IMR-90 (cell line): ENCODE data around the gene NF1. TPM values are rescaled to one million over a fixed set of nuclear protein-coding genes. Genes with fewer than 3 reads are reported as not detected.

ENCODE experiments used
- ATAC-seq: fragments of 200-7000 bp; cut with Tn5 transposase; 2 replicates; pipeline ENCODE4 v1.9.1; 2020; ENCODE audit warnings: low read depth, mild to moderate bottlenecking, moderate library complexity
- BruUV-seq: library from RNA; stranded (reverse); fragments of 400-500 nt; replicated peaks from 2 replicates; lab custom pipeline; 2021; lab: Mats Ljungman, UMichigan
- CTCF ChIA-PET: fragments of 300-600 bp; formaldehyde crosslinking; extraction: SDS; loops from one replicate; lab custom pipeline; 2021; ENCODE audit warnings: antibody characterized with exemption; lab: Yijun Ruan, JAX
- POLR2A ChIA-PET: fragments of 300-600 bp; sonication (Branson Sonifier 250); formaldehyde crosslinking; loops from one replicate; lab custom pipeline; 2022; ENCODE audit warnings: antibody characterized with exemption; ENCODE audit not compliant: unreplicated experiment; lab: Charles Lee
- DNase-seq: peaks from one replicate; pipeline ENCODE4 v3.0.0; 2013
- H2AFZ ChIP-seq: replicated peaks from 2 replicates; pipeline ENCODE3; 2013; ENCODE audit warnings: low read length, mild to moderate bottlenecking; ENCODE audit not compliant: poor library complexity
- H2AK5ac ChIP-seq: 2 replicates; pipeline ENCODE4 v1.6.1; 2013; ENCODE audit warnings: low read depth, low read length, inconsistent platforms
- H2AK9ac ChIP-seq: replicated peaks from 2 replicates; pipeline ENCODE3; 2013; ENCODE audit warnings: mild to moderate bottlenecking, low read depth, low read length, moderate library complexity; ENCODE audit not compliant: poor library complexity
- H2BK120ac ChIP-seq: 2 replicates; pipeline ENCODE4 v1.6.1; 2013; ENCODE audit warnings: low read depth, low read length, inconsistent platforms
- H2BK15ac ChIP-seq: 3 replicates; pipeline ENCODE4 v1.6.1; 2013; ENCODE audit warnings: low read depth, low read length, inconsistent platforms
- H2BK20ac ChIP-seq: 2 replicates; pipeline ENCODE4 v1.6.1; 2013; ENCODE audit warnings: low read depth, mild to moderate bottlenecking, inconsistent platforms, low read length, moderate library complexity
- H2BK5ac ChIP-seq: 2 replicates; pipeline ENCODE4 v1.6.1; 2013; ENCODE audit warnings: mild to moderate bottlenecking, low read depth, low read length, inconsistent platforms; ENCODE audit not compliant: poor library complexity, severe bottlenecking
- H3K14ac ChIP-seq: replicated peaks from 2 replicates; pipeline ENCODE4 v1.6.1; 2013; ENCODE audit warnings: low read depth, low read length, inconsistent platforms
- H3K18ac ChIP-seq: 2 replicates; pipeline ENCODE4 v1.6.1; 2013; ENCODE audit warnings: low read depth, low read length, control low read depth
- H3K23ac ChIP-seq: 2 replicates; pipeline ENCODE4 v1.6.1; 2013; ENCODE audit warnings: low read depth, low read length, inconsistent platforms
- H3K27ac ChIP-seq: 2 replicates; pipeline ENCODE4 v1.5.1; 2013; ENCODE audit warnings: mild to moderate bottlenecking, control low read depth, low read length; ENCODE audit not compliant: insufficient read depth
- H3K27me3 ChIP-seq: 2 replicates; pipeline ENCODE4 v1.6.1; 2013; ENCODE audit warnings: low read length; ENCODE audit not compliant: control insufficient read depth, insufficient read depth
- H3K36me3 ChIP-seq: 2 replicates; pipeline ENCODE4 v1.6.1; 2013; ENCODE audit warnings: low read length, mixed read lengths; ENCODE audit not compliant: control insufficient read depth, insufficient read depth
- H3K4ac ChIP-seq: 2 replicates; pipeline ENCODE4 v1.6.1; 2013; ENCODE audit warnings: low read depth, low read length, inconsistent platforms
- H3K4me1 ChIP-seq: 2 replicates; pipeline ENCODE4 v1.6.1; 2013; ENCODE audit warnings: low read length, mixed read lengths; ENCODE audit not compliant: control insufficient read depth, insufficient read depth
- H3K4me2 ChIP-seq: 2 replicates; pipeline ENCODE4 v1.6.1; 2013; ENCODE audit warnings: low read depth, mild to moderate bottlenecking, control low read depth, low read length, moderate library complexity
- H3K4me3 ChIP-seq: 2 replicates; pipeline ENCODE4 v1.5.1; 2013; ENCODE audit warnings: low read depth, mild to moderate bottlenecking, control low read depth, low read length, moderate library complexity; ENCODE audit not compliant: insufficient read depth
- H3K56ac ChIP-seq: 2 replicates; pipeline ENCODE4 v1.6.1; 2013; ENCODE audit warnings: low read length, inconsistent platforms; ENCODE audit not compliant: insufficient read depth; ENCODE audit errors: extremely low read depth
- H3K79me1 ChIP-seq, 2 experiments: 2 replicates each; pipeline ENCODE4 v1.6.1; 2013; ENCODE audit warnings: low read length in 2 of 2, inconsistent platforms in 1 of 2, low read depth in 1 of 2
- H3K9ac ChIP-seq: 2 replicates; pipeline ENCODE4 v1.6.1; 2013; ENCODE audit warnings: low read depth, low read length, control low read depth
- H3K9me1 ChIP-seq: 2 replicates; pipeline ENCODE4 v1.6.1; 2013; ENCODE audit warnings: low read length, inconsistent platforms; ENCODE audit not compliant: insufficient read depth
- H3K9me3 ChIP-seq: 2 replicates; pipeline ENCODE4 v1.6.1; 2013; ENCODE audit warnings: low read length; ENCODE audit not compliant: control insufficient read depth, insufficient read depth
- H4K20me1 ChIP-seq: 2 replicates; pipeline ENCODE4 v1.6.1; 2013; ENCODE audit warnings: low read length, inconsistent platforms; ENCODE audit not compliant: insufficient read depth
- H4K5ac ChIP-seq: 2 replicates; pipeline ENCODE4 v1.6.1; 2013; ENCODE audit warnings: mild to moderate bottlenecking, low read depth, low read length, control low read depth
- H4K8ac ChIP-seq, 2 experiments: 2 replicates each; pipeline ENCODE4 v1.6.1; 2013; ENCODE audit warnings: low read depth in 2 of 2, low read length in 2 of 2, control low read depth in 1 of 2, inconsistent platforms in 1 of 2
- H4K91ac ChIP-seq: 2 replicates; pipeline ENCODE4 v1.6.1; 2013; ENCODE audit warnings: low read depth, low read length, inconsistent platforms; ENCODE audit not compliant: insufficient read depth
- BHLHE40 ChIP-seq: fragments of 150-350 bp; IDR thresholded peaks from 2 replicates; pipeline ENCODE4 v1.6.1; 2016; ENCODE audit warnings: mild to moderate bottlenecking, low read depth, low read length
- CHD1 ChIP-seq: IDR thresholded peaks from 2 replicates; pipeline ENCODE4 v1.6.1; 2012; ENCODE audit warnings: low read depth, low read length, improper control_type of control experiment
- MAFK ChIP-seq: IDR thresholded peaks from 2 replicates; pipeline ENCODE4 v1.6.1; 2012; ENCODE audit warnings: low read depth, low read length, improper control_type of control experiment
- MAZ ChIP-seq: IDR thresholded peaks from 2 replicates; pipeline ENCODE4 v1.6.1; 2012; ENCODE audit warnings: low read depth, mild to moderate bottlenecking, low read length, improper control_type of control experiment, moderate library complexity, borderline replicate concordance
- MXI1 ChIP-seq: IDR thresholded peaks from 2 replicates; pipeline ENCODE4 v1.6.1; 2012; ENCODE audit warnings: low read depth, mild to moderate bottlenecking, low read length, moderate library complexity, borderline replicate concordance
- POLR2A ChIP-seq: IDR thresholded peaks from 2 replicates; pipeline ENCODE4 v1.6.1; 2012; ENCODE audit warnings: mild to moderate bottlenecking, low read depth, low read length
- RAD21 ChIP-seq: IDR thresholded peaks from 2 replicates; pipeline ENCODE4 v1.6.1; 2012; ENCODE audit warnings: low read length, improper control_type of control experiment
- RFX5 ChIP-seq: IDR thresholded peaks from 2 replicates; pipeline ENCODE4 v1.8.0; 2012; ENCODE audit warnings: low read depth, mild to moderate bottlenecking, low read length, moderate library complexity
- SMC3 ChIP-seq: fragments of 150-350 bp; IDR thresholded peaks from 2 replicates; pipeline ENCODE4 v1.6.1; 2016; ENCODE audit warnings: low read depth, mild to moderate bottlenecking, antibody characterized with exemption, low read length, moderate library complexity
- WGBS, 2 experiments: methylation state at CpG; one replicate each; pipeline versions ENCODE4 v1.1.5 to v1.1.7; 2013; ENCODE audit warnings: missing lambda C conversion rate in 2 of 2; ENCODE audit not compliant: insufficient read length in 1 of 2; ENCODE audit errors: extremely low coverage in 2 of 2; 5-methylcytosine and 5-hydroxymethylcytosine counted together
- dilution Hi-C: fragments of 300-500 bp; cut with HindIII; formaldehyde crosslinking; loops from one replicate; pipeline ENCODE4 v1.14.3; 2018; ENCODE audit warnings: low sequenced_read_pairs; ENCODE audit not compliant: unreplicated experiment
- in situ Hi-C: fragments of 300-500 bp; cut with MboI; formaldehyde crosslinking; loops from 3 replicates; pipeline ENCODE4 v1.14.3; 2019; ENCODE audit warnings: low sequenced_read_pairs, inconsistent platforms, mixed read lengths
- intact Hi-C: fragments of 100-400 bp; cut with micrococcal nuclease; formaldehyde crosslinking; loops from 2 replicates; pipeline ENCODE4 v1.10.0; 2022
- polyA plus RNA-seq, 3 experiments: library from polyadenylated mRNA; depleted of rRNA; stranded (reverse); fragments of >200 nt; gene quantifications; 2 replicates each; pipeline ENCODE4 v1.2.3, GENCODE V29; 2012; ENCODE audit warnings: low replicate concordance in 1 of 3
- total RNA-seq: library from RNA; depleted of rRNA; stranded (reverse); fragments of >200 nt; gene quantifications from 2 replicates; pipeline ENCODE4 v1.2.3, GENCODE V29; 2012
- TF ChIP-seq, protein P1 (sequence below): fragments of 150-350 bp; IDR thresholded peaks from 2 replicates; pipeline ENCODE4 v1.6.1; 2017; ENCODE audit warnings: mild to moderate bottlenecking, antibody characterized with exemption, low read length, low read depth
- TF ChIP-seq, protein P2 (sequence below): fragments of 150-350 bp; IDR thresholded peaks from 2 replicates; pipeline ENCODE4 v1.6.1; 2016; ENCODE audit warnings: low read depth, mild to moderate bottlenecking, low read length, moderate library complexity, borderline replicate concordance
- TF ChIP-seq, protein P3 (sequence below): conservative IDR thresholded peaks from 2 replicates; pipeline ENCODE4 v1.5.1; 2012; ENCODE audit warnings: mild to moderate bottlenecking, low read depth, low read length, improper control_type of control experiment

The NF1 gene
- total and polyA plus RNA-seq, 2 of the 4 experiments (the other 2 are of a cell fraction) = 17.9 to 48.6 TPM

DNA sequence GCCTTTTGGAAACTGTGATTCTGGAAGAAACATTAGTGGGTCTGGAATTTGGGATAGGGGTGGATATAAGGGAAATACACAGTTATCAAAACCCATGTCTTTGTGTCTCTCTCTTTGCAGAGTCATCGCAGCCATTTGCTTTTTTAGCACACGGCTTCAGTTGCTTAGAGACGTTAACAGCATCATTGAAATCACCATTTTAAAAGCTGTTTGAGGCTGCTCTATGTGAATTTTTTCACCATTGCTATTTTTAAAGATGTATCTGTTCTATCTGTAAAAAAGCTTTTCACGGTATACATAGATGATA is 155.0 kb downstream of the NF1 start:
- Histone ChIP-seq H2AK5ac (peak overlapping the region; percentile 77; the same call in 1 of the 2 replicates), H2BK20ac (peak overlapping the region; percentile 73), H4K20me1 (0 out of 2 replicates have a peak, but pooled peaks cover 6% of the 10 kb centered on the region), H4K91ac (peak overlapping the region; percentile 72), H3K79me1 (peaks cover 6 to 21% of the 10 kb centered on the region in 2 experiments; a peak in 3 of 4 replicates), H3K27me3 (no peaks in the 10 kb centered on the region), H3K4me2 (no peak overlapping the region; the same call in 1 of the 2 replicates), H3K18ac (peak overlapping the region; percentile 80; the same call in 1 of the 2 replicates), H3K36me3 (peaks cover 5% of the 10 kb centered on the region), H3K56ac (peak overlapping the region; percentile 36), H3K9me1 (peaks cover 2% of the 10 kb centered on the region), H3K14ac (peak overlapping the region; percentile 75; the same call in 1 of the 2 replicates), H2AFZ (no peak overlapping the region), H4K8ac (peak overlapping the region in 1 of 2 experiments; percentile 84; a peak in 2 of 4 replicates), H4K5ac (peak overlapping the region; percentile 82; the same call in 1 of the 2 replicates), H3K9me3 (no peaks in the 10 kb centered on the region), H3K23ac (peak overlapping the region; percentile 75), H3K4me1 (peaks cover 13% of the 10 kb centered on the region; the same call in 1 of the 2 replicates), H3K27ac (no peak overlapping the region; the same call in none of the 2 replicates), H2AK9ac (no peak overlapping the region), H2BK15ac (peak overlapping the region; percentile 80; the same call in 1 of the 3 replicates), H3K4ac (peak overlapping the region; percentile 65; the same call in 1 of the 2 replicates), H3K9ac (no peak overlapping the region), H2BK5ac (peak overlapping the region; percentile 89), H3K4me3 (no peak overlapping the region), H2BK120ac (peak overlapping the region; percentile 83)
- ChIA-PET CTCF (interaction anchor here (1.2 to 1.7 kb wide), 2 partner anchors 16 to 123 kb away, joined by 3 read pairs; no protein-coding TSS in a partner anchor), POLR2A (no interaction called here)
- no peak for DNase-seq
- in situ Hi-C loops = no loop called here
- WGBS, 2 experiments = no CpG with 5 or more reads among the region's 4 CpGs
- no peak for TF ChIP-seq MAFK
- TF ChIP-seq, protein P1, sequence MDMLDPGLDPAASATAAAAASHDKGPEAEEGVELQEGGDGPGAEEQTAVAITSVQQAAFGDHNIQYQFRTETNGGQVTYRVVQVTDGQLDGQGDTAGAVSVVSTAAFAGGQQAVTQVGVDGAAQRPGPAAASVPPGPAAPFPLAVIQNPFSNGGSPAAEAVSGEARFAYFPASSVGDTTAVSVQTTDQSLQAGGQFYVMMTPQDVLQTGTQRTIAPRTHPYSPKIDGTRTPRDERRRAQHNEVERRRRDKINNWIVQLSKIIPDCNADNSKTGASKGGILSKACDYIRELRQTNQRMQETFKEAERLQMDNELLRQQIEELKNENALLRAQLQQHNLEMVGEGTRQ = no peak
- TF ChIP-seq POLR2A = no peak
- TF ChIP-seq MAZ = no peak
- no peak for TF ChIP-seq RAD21
- TF ChIP-seq, protein P2, sequence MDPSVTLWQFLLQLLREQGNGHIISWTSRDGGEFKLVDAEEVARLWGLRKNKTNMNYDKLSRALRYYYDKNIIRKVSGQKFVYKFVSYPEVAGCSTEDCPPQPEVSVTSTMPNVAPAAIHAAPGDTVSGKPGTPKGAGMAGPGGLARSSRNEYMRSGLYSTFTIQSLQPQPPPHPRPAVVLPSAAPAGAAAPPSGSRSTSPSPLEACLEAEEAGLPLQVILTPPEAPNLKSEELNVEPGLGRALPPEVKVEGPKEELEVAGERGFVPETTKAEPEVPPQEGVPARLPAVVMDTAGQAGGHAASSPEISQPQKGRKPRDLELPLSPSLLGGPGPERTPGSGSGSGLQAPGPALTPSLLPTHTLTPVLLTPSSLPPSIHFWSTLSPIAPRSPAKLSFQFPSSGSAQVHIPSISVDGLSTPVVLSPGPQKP = no peak
- no peak for TF ChIP-seq CHD1
- TF ChIP-seq, protein P3, sequence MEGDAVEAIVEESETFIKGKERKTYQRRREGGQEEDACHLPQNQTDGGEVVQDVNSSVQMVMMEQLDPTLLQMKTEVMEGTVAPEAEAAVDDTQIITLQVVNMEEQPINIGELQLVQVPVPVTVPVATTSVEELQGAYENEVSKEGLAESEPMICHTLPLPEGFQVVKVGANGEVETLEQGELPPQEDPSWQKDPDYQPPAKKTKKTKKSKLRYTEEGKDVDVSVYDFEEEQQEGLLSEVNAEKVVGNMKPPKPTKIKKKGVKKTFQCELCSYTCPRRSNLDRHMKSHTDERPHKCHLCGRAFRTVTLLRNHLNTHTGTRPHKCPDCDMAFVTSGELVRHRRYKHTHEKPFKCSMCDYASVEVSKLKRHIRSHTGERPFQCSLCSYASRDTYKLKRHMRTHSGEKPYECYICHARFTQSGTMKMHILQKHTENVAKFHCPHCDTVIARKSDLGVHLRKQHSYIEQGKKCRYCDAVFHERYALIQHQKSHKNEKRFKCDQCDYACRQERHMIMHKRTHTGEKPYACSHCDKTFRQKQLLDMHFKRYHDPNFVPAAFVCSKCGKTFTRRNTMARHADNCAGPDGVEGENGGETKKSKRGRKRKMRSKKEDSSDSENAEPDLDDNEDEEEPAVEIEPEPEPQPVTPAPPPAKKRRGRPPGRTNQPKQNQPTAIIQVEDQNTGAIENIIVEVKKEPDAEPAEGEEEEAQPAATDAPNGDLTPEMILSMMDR = no peak
- no peak for TF ChIP-seq MXI1
- no peak for TF ChIP-seq BHLHE40
- no peak for TF ChIP-seq SMC3
- no peak for TF ChIP-seq RFX5
- dilution Hi-C loops = no loop called here
- no peak for ATAC-seq
- no TSS peak for BruUV-seq
- intact Hi-C loops = loop anchor here (5.0 kb wide), 1 partner anchor 123 kb away; no protein-coding TSS in a partner anchor
